ENCODE data around the gene KLHDC7A.

Gene KLHDC7A

DNA sequence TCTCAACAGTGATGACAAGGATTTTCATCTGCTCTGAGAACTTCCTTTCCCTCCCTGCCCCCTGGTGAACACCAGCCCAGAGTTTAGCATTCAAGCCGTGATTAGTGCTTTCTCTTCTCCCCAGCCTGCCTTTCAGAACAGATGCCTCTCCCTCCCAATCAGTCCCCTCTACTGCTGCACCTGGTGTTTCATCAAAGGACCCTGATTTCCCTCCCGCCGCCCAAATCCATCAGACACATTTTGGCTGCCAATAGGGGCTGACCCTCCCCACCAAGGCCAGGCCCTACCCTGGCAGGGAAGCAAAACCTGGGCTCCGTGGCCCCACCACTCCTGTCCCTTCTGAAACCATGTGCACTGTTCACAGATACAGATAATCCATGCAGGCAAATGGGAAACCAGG lies 34.0 kb upstream of the KLHDC7A start:
- TF ChIP-seq, protein P1, sequence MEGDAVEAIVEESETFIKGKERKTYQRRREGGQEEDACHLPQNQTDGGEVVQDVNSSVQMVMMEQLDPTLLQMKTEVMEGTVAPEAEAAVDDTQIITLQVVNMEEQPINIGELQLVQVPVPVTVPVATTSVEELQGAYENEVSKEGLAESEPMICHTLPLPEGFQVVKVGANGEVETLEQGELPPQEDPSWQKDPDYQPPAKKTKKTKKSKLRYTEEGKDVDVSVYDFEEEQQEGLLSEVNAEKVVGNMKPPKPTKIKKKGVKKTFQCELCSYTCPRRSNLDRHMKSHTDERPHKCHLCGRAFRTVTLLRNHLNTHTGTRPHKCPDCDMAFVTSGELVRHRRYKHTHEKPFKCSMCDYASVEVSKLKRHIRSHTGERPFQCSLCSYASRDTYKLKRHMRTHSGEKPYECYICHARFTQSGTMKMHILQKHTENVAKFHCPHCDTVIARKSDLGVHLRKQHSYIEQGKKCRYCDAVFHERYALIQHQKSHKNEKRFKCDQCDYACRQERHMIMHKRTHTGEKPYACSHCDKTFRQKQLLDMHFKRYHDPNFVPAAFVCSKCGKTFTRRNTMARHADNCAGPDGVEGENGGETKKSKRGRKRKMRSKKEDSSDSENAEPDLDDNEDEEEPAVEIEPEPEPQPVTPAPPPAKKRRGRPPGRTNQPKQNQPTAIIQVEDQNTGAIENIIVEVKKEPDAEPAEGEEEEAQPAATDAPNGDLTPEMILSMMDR (IDR thresholded peaks at IDR 0.05), result no peak
- Mint-ChIP-seq H3K4me1 (peaks cover 5% of the 10 kb centered on the region), H3K27ac (no peak overlapping the region), H3K36me3 (ENCODE audit: low read depth) (no peaks in the 10 kb centered on the region), H3K27me3 (ENCODE audit: low read depth, poor library complexity) (peaks cover 9% of the 10 kb centered on the region), H3K9me3 (peaks cover 11% of the 10 kb centered on the region), H3K4me3 (no peak overlapping the region)
- no peak for DNase-seq

DNA sequence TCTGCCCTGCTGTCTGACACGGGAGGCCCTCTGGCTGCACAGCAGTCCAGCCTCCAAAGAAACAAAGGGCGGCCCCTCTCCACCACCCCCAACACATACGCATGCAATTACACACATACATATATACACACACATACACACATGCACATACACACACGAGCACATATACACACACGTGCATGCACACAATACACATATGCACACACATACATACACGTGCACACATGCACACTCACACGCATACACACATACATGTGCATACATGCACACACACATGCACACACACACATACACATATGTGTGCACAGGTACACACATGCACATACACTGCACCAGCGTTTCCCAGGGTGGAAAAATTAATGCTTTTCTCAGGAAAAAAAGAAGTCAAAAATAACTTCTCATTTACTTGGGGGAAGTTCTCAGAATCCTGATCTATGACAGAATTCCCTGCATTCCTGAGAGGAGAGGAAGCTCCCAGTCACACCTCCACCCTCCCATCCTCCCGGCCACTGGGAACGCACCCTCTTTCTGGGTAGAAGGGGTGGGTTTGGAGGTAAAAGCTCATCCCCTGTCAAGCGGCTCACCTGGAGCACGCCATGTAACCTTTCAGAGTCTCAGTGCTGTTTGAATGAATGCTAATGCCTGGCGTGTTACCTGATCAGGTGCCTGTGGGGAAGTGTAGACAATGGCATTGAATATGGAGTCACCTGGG lies 33.1 kb upstream of the KLHDC7A start:
- peaks cover 11% of the 10 kb centered on the region for H3K9me3 Mint-ChIP-seq
- TF ChIP-seq, protein P1 (IDR thresholded peaks at IDR 0.05), result no peak
- no peak overlapping the region for H3K4me3 Mint-ChIP-seq
- H3K27me3 Mint-ChIP-seq (ENCODE audit: low read depth, poor library complexity), result peaks cover 9% of the 10 kb centered on the region
- DNase-seq, result no peak
- H3K4me1 Mint-ChIP-seq, result peaks cover 5% of the 10 kb centered on the region
- H3K27ac Mint-ChIP-seq, result no peak overlapping the region
- H3K36me3 Mint-ChIP-seq (ENCODE audit: low read depth), result no peaks in the 10 kb centered on the region

DNA sequence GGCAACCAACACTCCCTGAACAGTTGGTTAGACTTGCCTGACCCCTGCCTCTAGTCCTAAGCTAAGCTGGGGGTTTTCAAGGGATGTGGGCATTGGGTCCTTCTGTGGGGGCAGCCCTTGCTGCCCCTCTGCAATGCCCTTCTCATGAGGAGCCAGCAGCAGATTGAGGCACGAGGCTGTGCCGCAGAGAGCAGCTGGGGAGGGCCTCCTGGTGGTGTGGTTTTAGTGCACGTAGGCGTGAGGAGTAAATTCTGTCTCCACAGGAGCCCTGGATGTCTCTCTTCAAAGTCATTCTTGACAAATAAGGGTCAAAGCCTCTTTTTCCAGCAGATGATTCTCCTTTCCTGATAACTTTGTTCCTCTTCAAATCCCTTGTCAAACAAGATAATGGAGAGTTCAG lies 31.8 kb upstream of the KLHDC7A start:
- no peak for DNase-seq
- Mint-ChIP-seq H3K4me1 (peaks cover 5% of the 10 kb centered on the region), H3K27ac (no peak overlapping the region), H3K36me3 (ENCODE audit: low read depth) (no peaks in the 10 kb centered on the region), H3K9me3 (peaks cover 11% of the 10 kb centered on the region), H3K4me3 (no peak overlapping the region), H3K27me3 (ENCODE audit: low read depth, poor library complexity) (peaks cover 9% of the 10 kb centered on the region)
- TF ChIP-seq, protein P1 (IDR thresholded peaks at IDR 0.05), result no peak

DNA sequence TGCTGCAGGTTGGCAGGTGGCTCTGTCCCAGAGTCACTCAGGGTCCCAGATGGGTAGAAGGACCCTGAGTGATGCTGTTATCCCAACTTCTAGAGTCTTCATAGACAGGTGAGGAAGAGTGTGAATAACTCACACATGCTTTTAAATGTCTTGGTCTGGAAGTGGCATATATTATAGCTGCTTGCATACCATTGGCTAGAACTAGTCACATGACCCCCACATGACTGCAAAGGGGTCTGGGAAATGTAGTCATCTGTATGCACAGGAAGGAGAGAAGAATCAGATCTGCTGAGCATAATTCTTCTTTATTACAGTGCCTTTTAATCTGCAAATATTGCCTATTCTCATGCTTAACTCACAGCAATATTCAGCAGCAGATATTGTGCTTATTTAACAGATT lies 28.2 kb upstream of the KLHDC7A start:
- H3K9me3 Mint-ChIP-seq, result no peaks in the 10 kb centered on the region
- peaks cover 5% of the 10 kb centered on the region for H3K4me1 Mint-ChIP-seq
- TF ChIP-seq, protein P1 (IDR thresholded peaks at IDR 0.05), result no peak
- DNase-seq, result no peak
- H3K27me3 Mint-ChIP-seq (ENCODE audit: low read depth, poor library complexity), result peaks cover 6% of the 10 kb centered on the region
- no peaks in the 10 kb centered on the region for H3K36me3 Mint-ChIP-seq (ENCODE audit: low read depth)
- no peak overlapping the region for H3K27ac Mint-ChIP-seq
- no peak overlapping the region for H3K4me3 Mint-ChIP-seq

DNA sequence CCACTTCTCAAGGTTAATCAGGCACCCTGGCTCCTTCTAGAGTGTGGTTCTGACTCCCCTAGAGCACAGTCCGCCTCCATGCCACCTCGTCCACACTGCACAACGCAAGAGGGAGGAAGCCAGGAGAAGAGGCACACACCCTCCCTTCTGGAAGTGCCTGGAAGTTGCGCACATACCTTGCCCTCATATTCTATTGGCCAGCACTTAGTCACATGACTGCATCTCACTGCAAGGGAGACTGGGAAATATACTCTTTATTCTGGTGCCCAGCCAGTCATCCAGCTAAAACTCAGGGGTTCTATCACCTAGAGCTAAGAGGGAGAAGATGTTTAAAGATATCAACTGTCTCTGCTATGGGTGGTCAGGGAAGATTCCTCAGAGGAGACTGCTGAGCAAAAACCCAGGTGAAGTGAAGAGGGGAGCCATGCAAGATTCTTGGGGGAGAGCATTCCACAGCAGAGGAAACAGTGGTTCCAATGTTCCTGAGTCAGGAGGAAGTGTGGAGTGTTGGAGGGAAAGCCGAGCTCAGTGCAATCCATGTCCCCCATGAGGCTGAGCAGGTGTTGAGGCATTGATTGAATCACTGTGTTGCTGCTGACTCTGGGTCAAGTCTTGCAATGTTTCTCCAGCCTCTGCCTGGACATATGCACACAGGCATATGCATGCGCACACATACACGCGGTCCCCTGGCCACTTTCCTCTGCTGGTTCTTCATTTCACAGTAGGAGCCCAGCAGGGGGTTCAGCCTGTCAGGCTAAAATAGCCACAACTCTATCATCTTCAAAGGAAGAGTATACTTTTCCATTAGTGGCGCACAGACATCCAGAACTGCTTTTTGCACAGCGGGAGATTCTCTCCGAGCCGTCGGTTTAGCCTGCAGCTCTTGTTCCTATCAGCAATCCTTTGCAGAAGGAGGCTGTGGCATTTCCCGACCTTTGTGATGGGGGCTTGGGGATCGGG lies 22.3 kb upstream of the KLHDC7A start:
- Mint-ChIP-seq H3K27me3 (ENCODE audit: low read depth, poor library complexity) (peaks cover 7% of the 10 kb centered on the region), H3K36me3 (ENCODE audit: low read depth) (no peaks in the 10 kb centered on the region), H3K27ac (no peak overlapping the region), H3K9me3 (no peaks in the 10 kb centered on the region), H3K4me3 (no peak overlapping the region), H3K4me1 (peaks cover 2% of the 10 kb centered on the region)
- no peak for DNase-seq
- TF ChIP-seq, protein P1 (IDR thresholded peaks at IDR 0.05), result no peak

All from nephron progenitor cell (in vitro differentiated cells).